Neutrophil (primary cell): ENCODE results near the gene ARSB.
"Not testable (repeated sequence)": the region's sequence is repeated elsewhere in the genome, so short reads cannot be mapped to it uniquely, and the experiment has no call there.

Experiments
- H3K27ac ChIP-seq: fragments of 200-600 bp; sonication (generic); 2 replicates; pipeline ENCODE4 v1.5.1; 2016; ENCODE audit warnings: mild to moderate bottlenecking, moderate library complexity
- H3K27me3 ChIP-seq: fragments of 200-600 bp; sonication (generic); 2 replicates; pipeline ENCODE4 v1.6.0; 2016; ENCODE audit warnings: mild to moderate bottlenecking
- H3K36me3 ChIP-seq: fragments of 200-600 bp; sonication (generic); 2 replicates; pipeline ENCODE4 v1.5.1; 2017
- H3K4me1 ChIP-seq, 2 experiments: fragments of 200-600 bp in 1 of 2; sonication (generic) in 1 of 2; 1 replicate in 1 of 2; 2 replicates in 1 of 2; pipeline versions ENCODE4 v1.5.1 to v1.6.1; 2013 to 2016; ENCODE audit warnings: low read depth in 1 of 2, low read length in 1 of 2, mild to moderate bottlenecking in 1 of 2, moderate library complexity in 1 of 2; ENCODE audit not compliant: control insufficient read depth in 1 of 2, insufficient read depth in 1 of 2
- H3K4me3 ChIP-seq, 2 experiments: fragments of 200-600 bp in 1 of 2; sonication (generic) in 1 of 2; 1 replicate in 1 of 2; 2 replicates in 1 of 2; pipeline ENCODE4 v1.5.1; 2013 to 2016; ENCODE audit warnings: low read depth in 1 of 2, low read length in 1 of 2, mild to moderate bottlenecking in 1 of 2, moderate library complexity in 1 of 2
- H3K9me3 ChIP-seq: fragments of 200-600 bp; sonication (generic); 2 replicates; pipeline ENCODE4 v1.5.1; 2016
- TF ChIP-seq, protein P1 (sequence below): fragments of 200-600 bp; sonication (generic); IDR thresholded peaks from 2 replicates; pipeline ENCODE4 v1.5.1; 2016; ENCODE audit warnings: antibody characterized with exemption

The ARSB gene

DNA sequence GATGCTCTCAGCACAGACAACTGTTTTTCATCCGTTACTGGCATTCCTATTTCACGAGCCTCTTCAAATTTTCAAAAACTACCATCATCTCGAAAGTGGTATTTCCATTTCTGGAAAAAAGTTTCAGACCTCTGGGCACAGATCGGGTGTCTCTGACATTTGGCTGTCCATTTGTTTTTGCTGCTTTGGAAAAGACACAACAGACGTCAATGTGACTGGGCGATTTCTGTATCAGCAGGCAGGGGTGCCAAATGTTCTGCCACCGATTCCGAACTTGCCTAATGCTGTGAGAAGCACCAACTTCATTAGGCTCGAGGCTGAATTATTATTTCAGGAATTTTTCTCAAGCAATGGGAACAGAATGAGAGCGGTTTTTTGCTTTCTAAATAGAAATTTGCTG, 105.6 kb downstream of the ARSB start:
- Histone ChIP-seq H3K4me3 (no peak overlapping the region), H3K4me1 (no peaks in the 10 kb centered on the region), H3K36me3 (peaks cover 7% of the 10 kb centered on the region), H3K9me3 (no peaks in the 10 kb centered on the region), H3K27ac (no peak overlapping the region), H3K27me3 (no peaks in the 10 kb centered on the region)
- TF ChIP-seq, protein P1, sequence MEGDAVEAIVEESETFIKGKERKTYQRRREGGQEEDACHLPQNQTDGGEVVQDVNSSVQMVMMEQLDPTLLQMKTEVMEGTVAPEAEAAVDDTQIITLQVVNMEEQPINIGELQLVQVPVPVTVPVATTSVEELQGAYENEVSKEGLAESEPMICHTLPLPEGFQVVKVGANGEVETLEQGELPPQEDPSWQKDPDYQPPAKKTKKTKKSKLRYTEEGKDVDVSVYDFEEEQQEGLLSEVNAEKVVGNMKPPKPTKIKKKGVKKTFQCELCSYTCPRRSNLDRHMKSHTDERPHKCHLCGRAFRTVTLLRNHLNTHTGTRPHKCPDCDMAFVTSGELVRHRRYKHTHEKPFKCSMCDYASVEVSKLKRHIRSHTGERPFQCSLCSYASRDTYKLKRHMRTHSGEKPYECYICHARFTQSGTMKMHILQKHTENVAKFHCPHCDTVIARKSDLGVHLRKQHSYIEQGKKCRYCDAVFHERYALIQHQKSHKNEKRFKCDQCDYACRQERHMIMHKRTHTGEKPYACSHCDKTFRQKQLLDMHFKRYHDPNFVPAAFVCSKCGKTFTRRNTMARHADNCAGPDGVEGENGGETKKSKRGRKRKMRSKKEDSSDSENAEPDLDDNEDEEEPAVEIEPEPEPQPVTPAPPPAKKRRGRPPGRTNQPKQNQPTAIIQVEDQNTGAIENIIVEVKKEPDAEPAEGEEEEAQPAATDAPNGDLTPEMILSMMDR: no peak

DNA sequence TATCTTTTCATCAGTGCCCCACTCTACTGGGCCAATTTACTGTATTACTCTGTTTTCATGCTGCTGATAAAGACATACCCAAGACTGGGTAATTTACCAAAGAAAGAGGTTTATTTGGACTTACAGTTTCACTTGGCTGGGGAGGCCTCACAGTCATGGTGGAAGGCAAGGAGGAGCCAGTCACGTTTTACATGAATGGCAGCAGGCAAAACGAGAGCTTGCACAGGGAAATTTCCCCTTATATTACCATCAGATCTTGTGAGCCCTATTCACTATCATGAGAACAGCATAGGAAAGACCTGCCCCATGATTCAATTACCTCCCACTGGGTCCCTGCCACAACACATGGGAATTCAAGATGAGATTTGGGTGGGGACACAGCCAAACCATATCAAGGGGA, 119.0 kb downstream of the ARSB start:
- H3K4me1 ChIP-seq, H3K9me3 ChIP-seq, H3K27me3 ChIP-seq, H3K4me3 ChIP-seq, H3K36me3 ChIP-seq, H3K27ac ChIP-seq: not testable (repeated sequence)

GRCh38 chr5:78858364-78858763, 126.7 kb downstream of the ARSB start:
- no peaks in the 10 kb centered on the region for H3K27me3 ChIP-seq
- TF ChIP-seq, protein P1: no peak
- no peak overlapping the region for H3K27ac ChIP-seq

DNA sequence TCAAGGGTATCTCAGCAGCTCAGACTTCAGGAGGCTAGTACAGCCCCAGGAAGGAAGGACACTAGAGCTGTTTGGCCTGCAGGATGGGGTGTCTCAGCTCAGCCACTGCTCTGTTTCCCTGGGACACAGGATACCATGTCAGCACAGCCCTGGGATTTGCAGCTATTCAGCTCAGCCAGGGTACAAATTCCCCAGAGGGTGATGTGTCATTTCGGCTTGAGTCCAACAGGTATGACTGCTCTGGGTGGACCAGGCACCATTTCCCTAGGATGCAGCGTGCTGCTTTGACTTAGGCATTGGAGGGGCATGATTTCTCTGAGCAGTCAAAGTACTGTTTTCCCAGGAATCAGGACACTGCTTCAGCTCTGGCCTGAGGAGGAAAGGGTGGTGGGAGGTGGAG, 130.1 kb downstream of the ARSB start:
- TF ChIP-seq, protein P1: no peak

More at GRCh38 chr5:78858364-78858763, 126.7 kb downstream of the ARSB start:
- Histone ChIP-seq H3K4me1 (no peaks in the 10 kb centered on the region), H3K36me3 (no peaks in the 10 kb centered on the region), H3K9me3 (peaks cover 9% of the 10 kb centered on the region), H3K4me3 (no peak overlapping the region)

DNA sequence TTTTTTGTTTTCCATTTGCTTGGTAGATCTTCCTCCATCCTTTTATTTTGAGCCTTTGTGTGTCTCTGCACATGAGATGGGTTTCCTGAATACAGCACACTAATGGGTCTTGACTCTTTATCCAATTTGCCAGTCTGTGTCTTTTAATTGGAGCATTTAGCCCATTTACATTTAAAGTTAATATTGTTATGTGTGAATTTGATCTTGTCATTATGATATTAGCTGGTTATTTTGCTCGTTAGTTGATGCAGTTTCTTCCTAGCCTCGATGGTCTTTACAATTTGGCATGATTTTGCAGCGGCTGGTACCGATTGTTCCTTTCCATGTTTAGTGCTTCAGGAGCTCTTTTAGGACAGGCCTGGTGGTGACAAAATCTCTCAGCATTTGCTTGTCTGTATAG, 133.2 kb downstream of the ARSB start:
- not testable (repeated sequence) for H3K4me1 ChIP-seq, H3K4me3 ChIP-seq, H3K27ac ChIP-seq, H3K36me3 ChIP-seq, H3K9me3 ChIP-seq, H3K27me3 ChIP-seq

More for the DNA sequence above, 130.1 kb downstream of the ARSB start:
- Histone ChIP-seq H3K27me3 (no peaks in the 10 kb centered on the region), H3K27ac (no peak overlapping the region), H3K36me3 (no peaks in the 10 kb centered on the region), H3K4me3 (no peak overlapping the region), H3K4me1 (no peaks in the 10 kb centered on the region), H3K9me3 (peaks cover 9% of the 10 kb centered on the region)

DNA sequence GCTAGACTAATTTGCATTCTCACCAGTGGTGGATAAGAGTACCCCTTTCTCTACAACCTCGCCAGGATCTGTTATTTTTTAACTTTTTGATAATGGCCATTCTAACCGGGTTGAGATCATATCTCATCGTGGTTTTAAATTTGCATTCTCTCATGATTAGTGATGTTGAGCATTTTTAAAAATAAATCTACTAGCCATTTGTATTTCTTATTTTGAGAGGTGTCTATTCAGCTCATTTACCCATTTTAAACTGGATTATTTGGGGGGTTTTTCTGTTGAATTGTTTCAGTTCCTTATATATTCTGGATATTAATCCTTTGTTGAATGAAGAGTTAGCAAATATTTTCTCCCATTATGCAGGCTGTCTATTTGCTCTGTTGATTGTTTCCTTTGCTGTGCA, 139.6 kb downstream of the ARSB start:
- Histone ChIP-seq H3K36me3 (no peaks in the 10 kb centered on the region), H3K4me3 (no peak overlapping the region), H3K4me1 (no peaks in the 10 kb centered on the region), H3K27me3 (no peaks in the 10 kb centered on the region), H3K27ac (no peak overlapping the region), H3K9me3 (no peaks in the 10 kb centered on the region)
- TF ChIP-seq, protein P1: no peak

DNA sequence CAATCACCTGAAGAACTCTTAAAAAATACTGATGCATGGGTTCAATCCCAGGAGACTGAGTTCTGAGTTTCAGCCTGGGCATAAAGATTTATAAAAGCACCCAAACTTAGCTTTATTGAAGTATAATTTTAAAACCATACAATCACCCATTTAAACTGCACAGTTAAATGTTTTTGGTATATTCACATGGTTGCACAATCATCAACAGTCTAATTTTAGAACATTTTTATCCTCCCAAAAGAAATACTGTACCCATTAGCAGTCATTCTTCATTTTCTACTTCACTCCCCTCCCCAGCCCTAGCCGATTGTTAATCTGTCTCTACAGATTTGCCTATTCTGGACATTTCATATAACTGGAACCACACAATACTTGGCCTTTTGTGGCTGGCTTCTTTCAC, 141.7 kb downstream of the ARSB start:
- Histone ChIP-seq H3K4me3 (no peak overlapping the region), H3K36me3 (peaks cover 9% of the 10 kb centered on the region), H3K9me3 (no peaks in the 10 kb centered on the region), H3K27me3 (no peaks in the 10 kb centered on the region), H3K27ac (no peak overlapping the region), H3K4me1 (no peaks in the 10 kb centered on the region)
- TF ChIP-seq, protein P1: no peak
